Measurements from ENCODE around the gene PTPRN.

GRCh38 chr2:219252084-219252483, 57.1 kb downstream of the PTPRN start:
- TF ChIP-seq, protein P1, sequence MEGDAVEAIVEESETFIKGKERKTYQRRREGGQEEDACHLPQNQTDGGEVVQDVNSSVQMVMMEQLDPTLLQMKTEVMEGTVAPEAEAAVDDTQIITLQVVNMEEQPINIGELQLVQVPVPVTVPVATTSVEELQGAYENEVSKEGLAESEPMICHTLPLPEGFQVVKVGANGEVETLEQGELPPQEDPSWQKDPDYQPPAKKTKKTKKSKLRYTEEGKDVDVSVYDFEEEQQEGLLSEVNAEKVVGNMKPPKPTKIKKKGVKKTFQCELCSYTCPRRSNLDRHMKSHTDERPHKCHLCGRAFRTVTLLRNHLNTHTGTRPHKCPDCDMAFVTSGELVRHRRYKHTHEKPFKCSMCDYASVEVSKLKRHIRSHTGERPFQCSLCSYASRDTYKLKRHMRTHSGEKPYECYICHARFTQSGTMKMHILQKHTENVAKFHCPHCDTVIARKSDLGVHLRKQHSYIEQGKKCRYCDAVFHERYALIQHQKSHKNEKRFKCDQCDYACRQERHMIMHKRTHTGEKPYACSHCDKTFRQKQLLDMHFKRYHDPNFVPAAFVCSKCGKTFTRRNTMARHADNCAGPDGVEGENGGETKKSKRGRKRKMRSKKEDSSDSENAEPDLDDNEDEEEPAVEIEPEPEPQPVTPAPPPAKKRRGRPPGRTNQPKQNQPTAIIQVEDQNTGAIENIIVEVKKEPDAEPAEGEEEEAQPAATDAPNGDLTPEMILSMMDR (IDR thresholded peaks at IDR 0.05) = no peak
- no peak for TF ChIP-seq ZFX (IDR thresholded peaks at IDR 0.05; ENCODE audit: borderline replicate concordance)
